Mesothelial cell of epicardium (in vitro differentiated cells): ENCODE measurements around the gene PAQR5. TPM values are rescaled to one million over a fixed set of nuclear protein-coding genes. Genes with fewer than 3 reads are reported as not detected.

ENCODE experiments used
- DNase-seq, 2 experiments: peaks; one replicate each; pipeline ENCODE4 v3.0.0; 2021; ENCODE audit warnings: low spot score in 2 of 2; ENCODE audit not compliant: unreplicated experiment in 2 of 2
- H3K27ac Mint-ChIP-seq: 2 replicates; pipeline ENCODE4 v1.8.0; 2021; ENCODE audit warnings: mixed read lengths
- H3K27me3 Mint-ChIP-seq: 2 replicates; pipeline ENCODE4 v1.8.0; 2021; ENCODE audit warnings: low read depth, mixed read lengths
- H3K36me3 Mint-ChIP-seq: 2 replicates; pipeline ENCODE4 v1.8.0; 2021; ENCODE audit warnings: mixed read lengths
- H3K4me1 Mint-ChIP-seq: 2 replicates; pipeline ENCODE4 v1.8.0; 2021; ENCODE audit warnings: mixed read lengths
- H3K4me3 Mint-ChIP-seq: 2 replicates; pipeline ENCODE4 v1.8.0; 2021; ENCODE audit warnings: mild to moderate bottlenecking, moderate library complexity, mixed read lengths
- H3K9me3 Mint-ChIP-seq: 2 replicates; pipeline ENCODE4 v1.8.0; 2021; ENCODE audit warnings: mixed read lengths
- total RNA-seq: library from RNA; stranded (reverse); gene quantifications from 3 replicates; pipeline ENCODE4 v1.2.1, GENCODE V29; 2021
- TF ChIP-seq, protein P1 (sequence below): fragments of 200-600 bp; sonication (generic); IDR thresholded peaks from one replicate; pipeline ENCODE4 v1.5.0; 2021; ENCODE audit warnings: antibody characterized with exemption; ENCODE audit not compliant: unreplicated experiment

Gene PAQR5
- total RNA-seq, 1 donor from 2014 or later: 1.2 TPM

- Mint-ChIP-seq H3K9me3 (no peaks in the 10 kb centered on the region), H3K4me3 (no peak overlapping the region), H3K4me1 (peaks cover 9% of the 10 kb centered on the region), H3K36me3 (no peaks in the 10 kb centered on the region), H3K27ac (no peak overlapping the region), H3K27me3 (no peaks in the 10 kb centered on the region)
- TF ChIP-seq, protein P1, sequence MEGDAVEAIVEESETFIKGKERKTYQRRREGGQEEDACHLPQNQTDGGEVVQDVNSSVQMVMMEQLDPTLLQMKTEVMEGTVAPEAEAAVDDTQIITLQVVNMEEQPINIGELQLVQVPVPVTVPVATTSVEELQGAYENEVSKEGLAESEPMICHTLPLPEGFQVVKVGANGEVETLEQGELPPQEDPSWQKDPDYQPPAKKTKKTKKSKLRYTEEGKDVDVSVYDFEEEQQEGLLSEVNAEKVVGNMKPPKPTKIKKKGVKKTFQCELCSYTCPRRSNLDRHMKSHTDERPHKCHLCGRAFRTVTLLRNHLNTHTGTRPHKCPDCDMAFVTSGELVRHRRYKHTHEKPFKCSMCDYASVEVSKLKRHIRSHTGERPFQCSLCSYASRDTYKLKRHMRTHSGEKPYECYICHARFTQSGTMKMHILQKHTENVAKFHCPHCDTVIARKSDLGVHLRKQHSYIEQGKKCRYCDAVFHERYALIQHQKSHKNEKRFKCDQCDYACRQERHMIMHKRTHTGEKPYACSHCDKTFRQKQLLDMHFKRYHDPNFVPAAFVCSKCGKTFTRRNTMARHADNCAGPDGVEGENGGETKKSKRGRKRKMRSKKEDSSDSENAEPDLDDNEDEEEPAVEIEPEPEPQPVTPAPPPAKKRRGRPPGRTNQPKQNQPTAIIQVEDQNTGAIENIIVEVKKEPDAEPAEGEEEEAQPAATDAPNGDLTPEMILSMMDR: no peak
- DNase-seq: no peak
Observed at GRCh38 chr15:69342460-69343076, 43.9 kb downstream of the PAQR5 start.

DNA sequence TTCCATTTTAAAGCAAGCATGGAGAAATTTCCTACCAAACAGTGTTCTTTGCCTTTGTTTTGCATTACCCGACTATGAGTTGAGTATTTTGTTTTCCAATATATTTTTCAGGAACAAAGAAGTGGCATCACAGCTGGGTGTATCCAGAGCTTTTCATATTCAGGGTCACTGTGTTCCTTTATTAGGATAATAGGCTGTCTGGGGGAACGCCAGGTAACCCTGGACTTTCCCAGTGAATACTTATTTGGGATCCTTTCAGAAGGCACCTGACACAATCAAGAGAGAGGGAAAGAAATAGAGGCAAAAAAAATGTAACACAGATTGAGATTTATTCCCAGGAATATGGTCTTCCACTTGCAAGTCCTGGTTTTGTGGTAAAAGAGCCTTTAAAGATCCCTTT is 44.4 kb downstream of the PAQR5 start:
- H3K9me3 Mint-ChIP-seq: no peaks in the 10 kb centered on the region
- peaks cover 9% of the 10 kb centered on the region for H3K4me1 Mint-ChIP-seq
- no peaks in the 10 kb centered on the region for H3K27me3 Mint-ChIP-seq
- TF ChIP-seq, protein P1: no peak
- no peak for DNase-seq
- H3K27ac Mint-ChIP-seq: no peak overlapping the region
- H3K36me3 Mint-ChIP-seq: no peaks in the 10 kb centered on the region
- no peak overlapping the region for H3K4me3 Mint-ChIP-seq

DNA sequence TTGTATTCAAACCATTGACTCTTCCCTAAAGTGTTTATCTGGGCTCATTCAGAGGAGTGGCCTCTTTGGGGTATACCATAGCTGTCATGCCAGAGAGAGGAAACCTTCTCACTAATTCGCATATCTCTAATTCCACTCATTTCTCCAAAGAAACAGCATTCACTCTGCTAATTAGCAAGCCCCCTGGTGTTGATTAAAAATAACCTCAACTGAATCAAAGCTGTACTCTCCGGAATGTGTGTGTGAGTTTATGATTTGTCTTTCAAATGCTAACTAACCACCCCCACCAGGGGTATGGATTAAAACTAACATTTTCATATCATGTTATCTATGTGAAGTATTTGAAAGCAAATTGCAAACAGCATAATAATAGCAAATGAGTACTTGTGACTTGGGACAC is 45.5 kb downstream of the PAQR5 start:
- Mint-ChIP-seq H3K36me3 (no peaks in the 10 kb centered on the region), H3K9me3 (no peaks in the 10 kb centered on the region), H3K4me3 (no peak overlapping the region), H3K4me1 (peaks cover 9% of the 10 kb centered on the region), H3K27ac (no peak overlapping the region), H3K27me3 (no peaks in the 10 kb centered on the region)
- DNase-seq: no peak
- TF ChIP-seq, protein P1: no peak

DNA sequence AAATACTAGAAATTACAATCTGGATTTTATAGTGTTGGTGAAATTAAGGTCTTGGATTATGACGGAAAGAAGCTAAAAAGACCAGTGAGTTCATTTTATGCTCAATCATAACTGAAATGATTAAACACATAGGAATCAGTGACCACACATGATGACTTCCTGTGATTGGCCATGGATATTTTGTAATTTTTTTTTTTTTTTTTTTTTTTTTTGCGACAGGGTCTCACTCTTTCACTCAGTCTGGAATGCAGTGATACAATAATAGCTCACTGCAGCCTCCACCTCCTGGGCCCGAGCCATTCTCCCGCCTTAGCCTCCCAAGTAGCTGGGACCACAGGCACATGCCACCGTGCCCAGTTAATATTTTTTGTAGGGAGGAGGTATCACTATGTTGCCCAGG is 47.4 kb downstream of the PAQR5 start:
- DNase-seq: no peak
- TF ChIP-seq, protein P1: no peak
- H3K27me3 Mint-ChIP-seq: no peaks in the 10 kb centered on the region
- no peak overlapping the region for H3K4me3 Mint-ChIP-seq
- H3K36me3 Mint-ChIP-seq: no peaks in the 10 kb centered on the region
- no peaks in the 10 kb centered on the region for H3K9me3 Mint-ChIP-seq
- peaks cover 9% of the 10 kb centered on the region for H3K4me1 Mint-ChIP-seq
- H3K27ac Mint-ChIP-seq: no peak overlapping the region

DNA sequence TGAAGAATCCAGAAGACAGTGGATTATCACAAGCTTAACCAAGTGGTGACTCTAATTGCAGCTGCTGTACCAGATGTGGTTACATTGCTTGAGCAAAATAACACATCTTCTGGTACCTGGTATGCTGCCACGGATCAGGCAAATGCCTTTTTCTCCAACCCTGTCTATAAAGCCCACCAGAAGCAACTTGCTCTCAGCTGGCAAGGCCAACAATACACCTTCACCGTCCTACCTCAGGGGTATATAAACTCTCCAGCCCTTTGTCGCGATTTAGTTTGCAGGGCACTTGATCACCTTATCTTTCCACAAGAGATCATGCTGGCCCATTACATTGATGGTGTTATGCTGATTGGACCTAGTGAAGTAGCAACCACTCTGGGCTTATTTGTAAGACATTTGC is 52.6 kb downstream of the PAQR5 start:
- Mint-ChIP-seq H3K36me3 (no peaks in the 10 kb centered on the region), H3K9me3 (no peaks in the 10 kb centered on the region), H3K27ac (no peak overlapping the region), H3K4me3 (no peak overlapping the region), H3K27me3 (no peaks in the 10 kb centered on the region), H3K4me1 (no peaks in the 10 kb centered on the region)
- TF ChIP-seq, protein P1: no peak
- DNase-seq: no peak

- H3K36me3 Mint-ChIP-seq: no peaks in the 10 kb centered on the region
- no peak overlapping the region for H3K27ac Mint-ChIP-seq
- H3K4me3 Mint-ChIP-seq: no peak overlapping the region
- H3K9me3 Mint-ChIP-seq: no peaks in the 10 kb centered on the region
- H3K4me1 Mint-ChIP-seq: no peaks in the 10 kb centered on the region
- TF ChIP-seq, protein P1: no peak
- H3K27me3 Mint-ChIP-seq: no peaks in the 10 kb centered on the region
- no peak for DNase-seq
Observed at GRCh38 chr15:69351884-69352283, 53.2 kb downstream of the PAQR5 start.
